ENCODE data around the gene ADAMTS2. TPM values are rescaled to one million over a fixed set of nuclear protein-coding genes. Genes with fewer than 3 reads are reported as not detected.
A peak's percentile ranks its signal among the peaks of the same experiment; 100 is the strongest.

Gene ADAMTS2
- polyA plus RNA-seq, 1 experiment = 129 TPM

- DNase-seq (ENCODE audit: low read depth) = no peak
Observed at GRCh38 chr5:179188636-179189035, 156.6 kb downstream of the ADAMTS2 start.

GRCh38 chr5:179187681-179188575, 157.3 kb downstream of the ADAMTS2 start:
- Histone ChIP-seq H3K4me3 (ENCODE audit: low read depth, low read length) (no peak overlapping the region), H3K36me3 (ENCODE audit: control insufficient read depth, insufficient read depth, low read length) (peaks cover 19% of the 10 kb centered on the region), H3K27me3 (ENCODE audit: control insufficient read depth, insufficient read depth, low read length) (no peaks in the 10 kb centered on the region)
- POLR2A ChIA-PET = no interaction called here
- TF ChIP-seq, protein P1, sequence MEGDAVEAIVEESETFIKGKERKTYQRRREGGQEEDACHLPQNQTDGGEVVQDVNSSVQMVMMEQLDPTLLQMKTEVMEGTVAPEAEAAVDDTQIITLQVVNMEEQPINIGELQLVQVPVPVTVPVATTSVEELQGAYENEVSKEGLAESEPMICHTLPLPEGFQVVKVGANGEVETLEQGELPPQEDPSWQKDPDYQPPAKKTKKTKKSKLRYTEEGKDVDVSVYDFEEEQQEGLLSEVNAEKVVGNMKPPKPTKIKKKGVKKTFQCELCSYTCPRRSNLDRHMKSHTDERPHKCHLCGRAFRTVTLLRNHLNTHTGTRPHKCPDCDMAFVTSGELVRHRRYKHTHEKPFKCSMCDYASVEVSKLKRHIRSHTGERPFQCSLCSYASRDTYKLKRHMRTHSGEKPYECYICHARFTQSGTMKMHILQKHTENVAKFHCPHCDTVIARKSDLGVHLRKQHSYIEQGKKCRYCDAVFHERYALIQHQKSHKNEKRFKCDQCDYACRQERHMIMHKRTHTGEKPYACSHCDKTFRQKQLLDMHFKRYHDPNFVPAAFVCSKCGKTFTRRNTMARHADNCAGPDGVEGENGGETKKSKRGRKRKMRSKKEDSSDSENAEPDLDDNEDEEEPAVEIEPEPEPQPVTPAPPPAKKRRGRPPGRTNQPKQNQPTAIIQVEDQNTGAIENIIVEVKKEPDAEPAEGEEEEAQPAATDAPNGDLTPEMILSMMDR (IDR thresholded peaks at IDR 0.05; ENCODE audit: insufficient read depth, low read depth, low read length) = no peak
- DNase-seq (ENCODE audit: low read depth) = no peak
- CTCF ChIA-PET = no interaction called here

More at GRCh38 chr5:179188636-179189035, 156.6 kb downstream of the ADAMTS2 start:
- Histone ChIP-seq H3K36me3 (ENCODE audit: control insufficient read depth, insufficient read depth, low read length) (peaks cover 23% of the 10 kb centered on the region), H3K4me3 (ENCODE audit: low read depth, low read length) (no peak overlapping the region), H3K27me3 (ENCODE audit: control insufficient read depth, insufficient read depth, low read length) (no peaks in the 10 kb centered on the region)
- ChIA-PET CTCF (no interaction called here), POLR2A (no interaction called here)
- TF ChIP-seq, protein P1 (IDR thresholded peaks at IDR 0.05; ENCODE audit: insufficient read depth, low read depth, low read length) = no peak

DNA sequence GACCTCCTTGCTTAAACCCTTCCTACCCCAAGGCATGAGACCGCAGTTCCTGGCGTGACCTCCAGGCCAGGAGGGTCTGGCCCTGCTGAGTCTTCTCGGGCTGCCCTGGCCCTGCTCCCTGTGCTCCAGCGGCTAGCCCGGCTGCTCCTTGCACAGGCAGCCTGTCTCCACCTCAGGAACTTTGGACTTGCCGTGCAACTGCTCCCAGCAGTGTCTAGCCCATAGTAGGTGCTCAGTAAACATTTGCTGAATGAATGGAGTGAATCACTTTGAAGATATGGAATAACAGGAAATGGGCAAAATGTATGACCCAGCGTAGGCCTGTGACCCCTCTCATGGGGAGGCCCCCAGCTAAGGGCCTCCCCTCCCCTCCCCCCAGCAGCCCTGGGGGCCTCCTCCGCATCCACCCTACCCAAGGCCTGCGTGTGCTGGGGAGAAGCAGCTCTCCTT, 158.0 kb downstream of the ADAMTS2 start:
- TF ChIP-seq, protein P1 (IDR thresholded peaks at IDR 0.05; ENCODE audit: insufficient read depth, low read depth, low read length) = peak; percentile 26; the same call in 1 of the 2 replicates
- DNase-seq (ENCODE audit: low read depth) = no peak
- peaks cover 18% of the 10 kb centered on the region for H3K36me3 ChIP-seq (ENCODE audit: control insufficient read depth, insufficient read depth, low read length)
- no peak overlapping the region for H3K4me3 ChIP-seq (ENCODE audit: low read depth, low read length)
- CTCF ChIA-PET = no interaction called here
- POLR2A ChIA-PET = no interaction called here
- no peaks in the 10 kb centered on the region for H3K27me3 ChIP-seq (ENCODE audit: control insufficient read depth, insufficient read depth, low read length)

GRCh38 chr5:179186801-179187200, 158.5 kb downstream of the ADAMTS2 start:
- Histone ChIP-seq H3K36me3 (ENCODE audit: control insufficient read depth, insufficient read depth, low read length) (peaks cover 17% of the 10 kb centered on the region), H3K27me3 (ENCODE audit: control insufficient read depth, insufficient read depth, low read length) (no peaks in the 10 kb centered on the region), H3K4me3 (ENCODE audit: low read depth, low read length) (no peak overlapping the region)
- ChIA-PET POLR2A (no interaction called here), CTCF (no interaction called here)
- DNase-seq (ENCODE audit: low read depth) = no peak
- TF ChIP-seq, protein P1 (IDR thresholded peaks at IDR 0.05; ENCODE audit: insufficient read depth, low read depth, low read length) = no peak

DNA sequence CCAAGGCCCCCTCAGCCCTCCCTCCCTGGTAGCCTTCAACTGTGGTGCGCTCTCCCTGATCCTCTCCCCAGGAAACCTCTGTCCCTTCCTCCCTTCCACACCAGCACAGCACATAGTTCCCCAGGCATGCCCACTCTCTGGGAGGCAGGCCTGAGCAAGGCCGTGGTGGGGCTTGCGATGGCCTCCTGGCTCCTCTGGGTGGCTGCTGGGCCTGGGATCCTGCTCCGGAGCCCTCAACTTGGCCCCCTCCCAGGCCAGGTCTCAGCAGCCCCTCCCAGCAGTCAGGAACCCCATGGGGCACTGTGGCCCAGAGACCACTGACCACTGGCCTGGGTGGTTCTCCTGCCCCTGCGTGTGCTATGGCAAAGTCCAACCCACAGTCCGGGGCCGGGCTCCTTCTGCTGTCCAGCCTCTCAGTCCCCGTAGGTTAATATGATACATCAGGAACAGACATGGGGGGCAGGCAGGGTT, 159.3 kb downstream of the ADAMTS2 start:
- Histone ChIP-seq H3K4me3 (ENCODE audit: low read depth, low read length) (no peak overlapping the region), H3K27me3 (ENCODE audit: control insufficient read depth, insufficient read depth, low read length) (no peaks in the 10 kb centered on the region), H3K36me3 (ENCODE audit: control insufficient read depth, insufficient read depth, low read length) (peaks cover 17% of the 10 kb centered on the region)
- ChIA-PET POLR2A (no interaction called here), CTCF (no interaction called here)
- no peak for DNase-seq (ENCODE audit: low read depth)
- TF ChIP-seq, protein P1 (IDR thresholded peaks at IDR 0.05; ENCODE audit: insufficient read depth, low read depth, low read length) = no peak
